GM18951 (cell line): Measurements from ENCODE around the gene MMUT.
"Not testable (repeated sequence)": the region's sequence is repeated elsewhere in the genome, so short reads cannot be mapped to it uniquely, and the experiment has no call there.

Experiments
- POLR2A ChIP-seq: IDR thresholded peaks from 4 replicates; pipeline ENCODE4 v1.6.1; 2011; ENCODE audit warnings: mild to moderate bottlenecking; ENCODE audit not compliant: insufficient read length, insufficient read depth; ENCODE audit errors: extremely low read depth
- in situ Hi-C: fragments of 300-500 bp; cut with MboI; formaldehyde crosslinking; loops from one replicate; pipeline ENCODE4 v1.12.0; 2022; ENCODE audit warnings: low sequenced_read_pairs, mixed read lengths, inconsistent platforms; ENCODE audit not compliant: unreplicated experiment

The MMUT gene

GRCh38 chr6:49406250-49406970 is 56.6 kb downstream of the MMUT start:
- TF ChIP-seq POLR2A: no peak
- in situ Hi-C loops: loop anchor here (25.0 kb wide), 1 partner anchor 1619 kb away; the partner anchor contains the start of gene OPN5

GRCh38 chr6:49401063-49401462 is 62.0 kb downstream of the MMUT start:
- in situ Hi-C loops: loop anchor here (25.0 kb wide), 1 partner anchor 1614 kb away; the partner anchor contains the start of gene OPN5

GRCh38 chr6:49386667-49387508 is 76.2 kb downstream of the MMUT start:
- in situ Hi-C loops: not testable (repeated sequence)

More at GRCh38 chr6:49401063-49401462, 62.0 kb downstream of the MMUT start:
- no peak for TF ChIP-seq POLR2A

- TF ChIP-seq POLR2A: no peak
- in situ Hi-C loops: no loop called here
Measured at GRCh38 chr6:49384904-49385303, 78.1 kb downstream of the MMUT start.
